HG02798 (cell line): Measurements from ENCODE around the gene UBALD1.
A peak's percentile ranks its signal among the peaks of the same experiment; 100 is the strongest.

Experiments
- ATAC-seq: cut with Tn5 transposase; IDR thresholded peaks from one replicate; pipeline ENCODE4 v1.9.1; 2021; ENCODE audit warnings: mild to moderate bottlenecking; ENCODE audit not compliant: unreplicated experiment, poor library complexity

The UBALD1 gene

GRCh38 chr16:4617880-4618279 lies 3.2 kb upstream of the UBALD1 start:
- ATAC-seq = no peak

- peak; percentile 82 for ATAC-seq
These were observed 1.5 kb upstream of the UBALD1 start for GRCh38 chr16:4616047-4616811.

GRCh38 chr16:4615384-4616046 lies 827 bp upstream of the UBALD1 start:
- no peak for ATAC-seq

GRCh38 chr16:4613636-4614570 lies 785 bp downstream of the UBALD1 start:
- no peak for ATAC-seq

GRCh38 chr16:4612977-4613635 lies 1.6 kb downstream of the UBALD1 start:
- ATAC-seq = no peak

- ATAC-seq = no peak
These were observed 2.2 kb downstream of the UBALD1 start for GRCh38 chr16:4612474-4612931.

- no peak for ATAC-seq
These were observed 3.2 kb downstream of the UBALD1 start for GRCh38 chr16:4611337-4612021.

- ATAC-seq = no peak
These were observed 4.4 kb downstream of the UBALD1 start for GRCh38 chr16:4610011-4611005.

- no peak for ATAC-seq
These were observed 5.3 kb downstream of the UBALD1 start for GRCh38 chr16:4609200-4610010.

GRCh38 chr16:4608704-4608980 lies 6.0 kb downstream of the UBALD1 start:
- ATAC-seq = no peak

GRCh38 chr16:4607841-4608703 lies 6.6 kb downstream of the UBALD1 start:
- ATAC-seq = no peak

- ATAC-seq = no peak
These were observed 8.3 kb downstream of the UBALD1 start for GRCh38 chr16:4606354-4606753.

- no peak for ATAC-seq
These were observed 10.3 kb downstream of the UBALD1 start for GRCh38 chr16:4604401-4604800.

GRCh38 chr16:4603624-4604170 lies 11.0 kb downstream of the UBALD1 start:
- ATAC-seq = no peak

- no peak for ATAC-seq
These were observed 12.4 kb downstream of the UBALD1 start for GRCh38 chr16:4602331-4602730.

- no peak for ATAC-seq
These were observed 12.9 kb downstream of the UBALD1 start for GRCh38 chr16:4601864-4602186.
